ENCODE results near the gene MOSMO. TPM values are rescaled to one million over a fixed set of nuclear protein-coding genes. Genes with fewer than 3 reads are reported as not detected.
A peak's percentile ranks its signal among the peaks of the same experiment; 100 is the strongest.

Gene MOSMO
- total and polyA plus RNA-seq, 2 of the 13 experiments (the other 11 are each of a cell fraction or from before 2014, with no cell fraction given), result 26.7 to 32.6 TPM

- TF ChIP-seq TBX2 (CRISPR knock-in tag; IDR thresholded peaks at IDR 0.05; ENCODE audit: borderline replicate concordance) (no peak; the same call in 1 of the 2 replicates), THYN1 (CRISPR knock-in tag; IDR thresholded peaks at IDR 0.05; ENCODE audit: borderline replicate concordance, low read depth) (no peak), PPARG (CRISPR knock-in tag; conservative IDR thresholded peaks at IDR 0.05) (0 out of 2 replicates have a peak, but pooled peaks have one; percentile 51), HDAC2 (CRISPR knock-in tag; IDR thresholded peaks at IDR 0.05) (peak; percentile 9; the same call in 1 of the 2 replicates), TARDBP (CRISPR knock-in tag; IDR thresholded peaks at IDR 0.05) (peak; percentile 47; the same call in 1 of the 2 replicates), FOXA3 (CRISPR knock-in tag; IDR thresholded peaks at IDR 0.05) (peak; percentile 35; the same call in 1 of the 2 replicates), ZBTB38 (CRISPR knock-in tag; IDR thresholded peaks at IDR 0.05) (0 out of 2 replicates have a peak, but pooled peaks have one; percentile 54), ELF3 (CRISPR knock-in tag; IDR thresholded peaks at IDR 0.05) (no peak), KMT2B (CRISPR knock-in tag; IDR thresholded peaks at IDR 0.05) (peak; percentile 72; the same call in 1 of the 2 replicates), CCDC6 (CRISPR knock-in tag; IDR thresholded peaks at IDR 0.05) (peak; percentile 48), HOXA7 (CRISPR knock-in tag; IDR thresholded peaks at IDR 0.05) (no peak), GLI4 (CRISPR knock-in tag; IDR thresholded peaks at IDR 0.05; ENCODE audit: borderline replicate concordance) (peak; percentile 56; the same call in 1 of the 2 replicates), ZNF558 (CRISPR knock-in tag; IDR thresholded peaks at IDR 0.05; ENCODE audit: borderline replicate concordance) (peak; percentile 78; the same call in 1 of the 2 replicates), HNF1A (IDR thresholded peaks at IDR 0.05; ENCODE audit: low read depth) (no peak), HNF1A (CRISPR knock-in tag; IDR thresholded peaks at IDR 0.05; ENCODE audit: borderline replicate concordance) (peak; percentile 50; the same call in 1 of the 2 replicates), ZNF850 (CRISPR knock-in tag; conservative IDR thresholded peaks at IDR 0.05) (no peak), ZBTB42 (CRISPR knock-in tag; IDR thresholded peaks at IDR 0.05) (no peak), ZNF788 (CRISPR knock-in tag; IDR thresholded peaks at IDR 0.05; ENCODE audit: borderline replicate concordance) (0 out of 2 replicates have a peak, but pooled peaks have one; percentile 14), ARID2 (CRISPR knock-in tag; IDR thresholded peaks at IDR 0.05; ENCODE audit: borderline replicate concordance) (peak; percentile 89; the same call in 1 of the 2 replicates), ZNF274 (CRISPR knock-in tag; IDR thresholded peaks at IDR 0.05) (peak; percentile 74; the same call in 1 of the 2 replicates)
- TF ChIP-seq, protein P1, sequence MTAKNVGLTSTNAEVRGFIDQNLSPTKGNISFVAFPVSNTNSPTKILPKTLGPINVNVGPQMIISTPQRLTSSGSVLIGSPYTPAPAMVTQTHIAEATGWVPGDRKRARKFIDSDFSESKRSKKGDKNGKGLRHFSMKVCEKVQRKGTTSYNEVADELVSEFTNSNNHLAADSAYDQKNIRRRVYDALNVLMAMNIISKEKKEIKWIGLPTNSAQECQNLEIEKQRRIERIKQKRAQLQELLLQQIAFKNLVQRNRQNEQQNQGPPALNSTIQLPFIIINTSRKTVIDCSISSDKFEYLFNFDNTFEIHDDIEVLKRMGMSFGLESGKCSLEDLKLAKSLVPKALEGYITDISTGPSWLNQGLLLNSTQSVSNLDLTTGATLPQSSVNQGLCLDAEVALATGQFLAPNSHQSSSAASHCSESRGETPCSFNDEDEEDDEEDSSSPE (CRISPR knock-in tag; IDR thresholded peaks at IDR 0.05), result peak; percentile 57
- TF ChIP-seq, protein P2, sequence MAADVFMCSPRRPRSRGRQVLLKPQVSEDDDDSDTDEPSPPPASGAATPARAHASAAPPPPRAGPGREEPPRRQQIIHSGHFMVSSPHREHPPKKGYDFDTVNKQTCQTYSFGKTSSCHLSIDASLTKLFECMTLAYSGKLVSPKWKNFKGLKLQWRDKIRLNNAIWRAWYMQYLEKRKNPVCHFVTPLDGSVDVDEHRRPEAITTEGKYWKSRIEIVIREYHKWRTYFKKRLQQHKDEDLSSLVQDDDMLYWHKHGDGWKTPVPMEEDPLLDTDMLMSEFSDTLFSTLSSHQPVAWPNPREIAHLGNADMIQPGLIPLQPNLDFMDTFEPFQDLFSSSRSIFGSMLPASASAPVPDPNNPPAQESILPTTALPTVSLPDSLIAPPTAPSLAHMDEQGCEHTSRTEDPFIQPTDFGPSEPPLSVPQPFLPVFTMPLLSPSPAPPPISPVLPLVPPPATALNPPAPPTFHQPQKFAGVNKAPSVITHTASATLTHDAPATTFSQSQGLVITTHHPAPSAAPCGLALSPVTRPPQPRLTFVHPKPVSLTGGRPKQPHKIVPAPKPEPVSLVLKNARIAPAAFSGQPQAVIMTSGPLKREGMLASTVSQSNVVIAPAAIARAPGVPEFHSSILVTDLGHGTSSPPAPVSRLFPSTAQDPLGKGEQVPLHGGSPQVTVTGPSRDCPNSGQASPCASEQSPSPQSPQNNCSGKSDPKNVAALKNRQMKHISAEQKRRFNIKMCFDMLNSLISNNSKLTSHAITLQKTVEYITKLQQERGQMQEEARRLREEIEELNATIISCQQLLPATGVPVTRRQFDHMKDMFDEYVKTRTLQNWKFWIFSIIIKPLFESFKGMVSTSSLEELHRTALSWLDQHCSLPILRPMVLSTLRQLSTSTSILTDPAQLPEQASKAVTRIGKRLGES (CRISPR knock-in tag; IDR thresholded peaks at IDR 0.05; ENCODE audit: borderline replicate concordance), result no peak
Measured at GRCh38 chr16:22007509-22008214, at the start of gene MOSMO (continued).

Data from HepG2 (cell line).